DMS79 (cell line): Measurements from ENCODE around the gene MRAP2.

Experiments
- DNase-seq: peaks from one replicate; lab custom pipeline; 2025; lab: John Stamatoyannopoulos, UW

Gene MRAP2

GRCh38 chr6:84033523-84034451, at the start of gene MRAP2:
TSS of gene MRAP2 (plus strand) at chr6:84033772. CDS start at chr6:84055319, 21,547 bp downstream.
- DNase-seq, result no peak

GRCh38 chr6:83984411-83984810, 49.2 kb upstream of the MRAP2 start:
- DNase-seq, result no peak

GRCh38 chr6:83985308-83985713, 48.3 kb upstream of the MRAP2 start:
- no peak for DNase-seq

GRCh38 chr6:83985715-83986114, 47.9 kb upstream of the MRAP2 start:
- no peak for DNase-seq

- DNase-seq, result no peak
Observed at GRCh38 chr6:83998021-83998584, 35.5 kb upstream of the MRAP2 start.

- DNase-seq, result no peak
Observed at GRCh38 chr6:84001119-84001518, 32.5 kb upstream of the MRAP2 start.

- no peak for DNase-seq
Observed at GRCh38 chr6:84002226-84002625, 31.3 kb upstream of the MRAP2 start.

GRCh38 chr6:84003131-84003530, 30.4 kb upstream of the MRAP2 start:
- no peak for DNase-seq

- DNase-seq, result no peak
Observed at GRCh38 chr6:84003654-84004053, 29.9 kb upstream of the MRAP2 start.

- no peak for DNase-seq
Observed at GRCh38 chr6:84007871-84008270, 25.7 kb upstream of the MRAP2 start.

- no peak for DNase-seq
Observed at GRCh38 chr6:84013354-84013753, 20.2 kb upstream of the MRAP2 start.

GRCh38 chr6:84013931-84014330, 19.6 kb upstream of the MRAP2 start:
- DNase-seq, result no peak

- DNase-seq, result no peak
Observed at GRCh38 chr6:84016029-84016428, 17.5 kb upstream of the MRAP2 start.

GRCh38 chr6:84017709-84018452, 15.7 kb upstream of the MRAP2 start:
- DNase-seq, result no peak

GRCh38 chr6:84018453-84019061, 15.0 kb upstream of the MRAP2 start:
- DNase-seq, result no peak

- no peak for DNase-seq
Observed at GRCh38 chr6:84019141-84019841, 14.3 kb upstream of the MRAP2 start.

GRCh38 chr6:84019842-84020211, 13.7 kb upstream of the MRAP2 start:
- DNase-seq, result no peak

GRCh38 chr6:84021625-84022024, 11.9 kb upstream of the MRAP2 start:
- DNase-seq, result no peak

GRCh38 chr6:84026721-84027164, 6.8 kb upstream of the MRAP2 start:
- no peak for DNase-seq

- DNase-seq, result peak; percentile 46
Observed at GRCh38 chr6:84027340-84028181, 6.0 kb upstream of the MRAP2 start.

- DNase-seq, result no peak
Observed at GRCh38 chr6:84028350-84028749, 5.2 kb upstream of the MRAP2 start.
